ENCODE data around the gene MYBPC1. TPM values are rescaled to one million over a fixed set of nuclear protein-coding genes. Genes with fewer than 3 reads are reported as not detected.
A peak's percentile ranks its signal among the peaks of the same experiment; 100 is the strongest.

Gene MYBPC1
- polyA plus RNA-seq, 1 of the 3 experiments (the other 2 are of a cell fraction): not detected

DNA sequence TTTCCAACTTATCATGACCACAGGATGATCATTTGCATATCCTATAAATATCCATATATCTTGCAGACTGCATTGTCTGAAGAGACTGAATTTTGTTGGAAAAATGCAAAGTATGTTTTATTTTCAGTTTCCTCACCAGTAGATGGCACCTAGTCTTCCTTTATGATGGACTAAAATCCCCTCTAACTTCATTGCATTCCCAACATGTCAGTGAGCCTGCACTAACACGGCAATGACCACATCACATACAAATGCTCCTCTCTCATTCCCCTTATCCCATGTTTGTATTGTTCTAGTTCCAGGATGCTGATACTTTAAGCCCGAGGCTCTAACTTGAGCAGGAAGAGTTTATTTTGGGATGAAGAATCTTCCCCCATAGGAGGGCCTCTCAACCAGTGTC is 24.7 kb upstream of the MYBPC1 start:
- peak; percentile 4 for DNase-seq
- Histone ChIP-seq H3K9ac (no peak overlapping the region), H3K27ac (ENCODE audit: low read depth in 2 of 2, low read length in 1 of 2) (no peak overlapping the region), H3K4me1 (ENCODE audit: control insufficient read depth in 1 of 2, insufficient read depth in 2 of 2, low read depth in 1 of 2, low read length in 1 of 2) (no peaks in the 10 kb centered on the region; a peak in 1 of 4 replicates), H3K36me3 (replicated peaks in 1 of 2; ENCODE audit: control insufficient read depth in 1 of 2, insufficient read depth in 2 of 2, low read length in 1 of 2) (no peaks in the 10 kb centered on the region), H4K20me1 (ENCODE audit: insufficient read depth) (no peaks in the 10 kb centered on the region), H3K4me3 (ENCODE audit: low read depth in 2 of 2, low read length in 1 of 2) (no peak overlapping the region), H3K79me2 (ENCODE audit: insufficient read depth) (no peaks in the 10 kb centered on the region), H3K27me3 (ENCODE audit: insufficient read depth) (peaks cover 10% of the 10 kb centered on the region; the same call in 1 of the 2 replicates), H3K9me3 (no peaks in the 10 kb centered on the region), H3K4me2 (no peak overlapping the region), H3F3A (replicated peaks; ENCODE audit: insufficient read depth) (no peaks in the 10 kb centered on the region), H3K9me2 (no peaks in the 10 kb centered on the region), H2AFZ (ENCODE audit: low read depth) (no peak overlapping the region)
- 0% methylated on average over 2 of the region's 2 CpGs for WGBS (ENCODE audit: low lambda C conversion rate)
- CTCF ChIA-PET: no interaction called here
- peak; percentile 45 for TF ChIP-seq RAD21 (IDR thresholded peaks at IDR 0.05; ENCODE audit: low read length)
- no peak for TF ChIP-seq POLR2AphosphoS5 (IDR thresholded peaks at IDR 0.05; ENCODE audit: low read depth, low read length)
- TF ChIP-seq MEF2A (IDR thresholded peaks at IDR 0.05; ENCODE audit: borderline replicate concordance, low read depth): no peak
- no peak for TF ChIP-seq TCF12 (IDR thresholded peaks at IDR 0.05)
- TF ChIP-seq EP300 (IDR thresholded peaks at IDR 0.05; ENCODE audit: borderline replicate concordance in 1 of 2, low read depth in 1 of 2, low read length in 1 of 2): no peak
- TF ChIP-seq CTCF (IDR thresholded peaks at IDR 0.05): peak; percentile 47
- no peak for TF ChIP-seq TEAD4 (IDR thresholded peaks at IDR 0.05; ENCODE audit: borderline replicate concordance, insufficient read depth)
- TF ChIP-seq, protein P1, sequence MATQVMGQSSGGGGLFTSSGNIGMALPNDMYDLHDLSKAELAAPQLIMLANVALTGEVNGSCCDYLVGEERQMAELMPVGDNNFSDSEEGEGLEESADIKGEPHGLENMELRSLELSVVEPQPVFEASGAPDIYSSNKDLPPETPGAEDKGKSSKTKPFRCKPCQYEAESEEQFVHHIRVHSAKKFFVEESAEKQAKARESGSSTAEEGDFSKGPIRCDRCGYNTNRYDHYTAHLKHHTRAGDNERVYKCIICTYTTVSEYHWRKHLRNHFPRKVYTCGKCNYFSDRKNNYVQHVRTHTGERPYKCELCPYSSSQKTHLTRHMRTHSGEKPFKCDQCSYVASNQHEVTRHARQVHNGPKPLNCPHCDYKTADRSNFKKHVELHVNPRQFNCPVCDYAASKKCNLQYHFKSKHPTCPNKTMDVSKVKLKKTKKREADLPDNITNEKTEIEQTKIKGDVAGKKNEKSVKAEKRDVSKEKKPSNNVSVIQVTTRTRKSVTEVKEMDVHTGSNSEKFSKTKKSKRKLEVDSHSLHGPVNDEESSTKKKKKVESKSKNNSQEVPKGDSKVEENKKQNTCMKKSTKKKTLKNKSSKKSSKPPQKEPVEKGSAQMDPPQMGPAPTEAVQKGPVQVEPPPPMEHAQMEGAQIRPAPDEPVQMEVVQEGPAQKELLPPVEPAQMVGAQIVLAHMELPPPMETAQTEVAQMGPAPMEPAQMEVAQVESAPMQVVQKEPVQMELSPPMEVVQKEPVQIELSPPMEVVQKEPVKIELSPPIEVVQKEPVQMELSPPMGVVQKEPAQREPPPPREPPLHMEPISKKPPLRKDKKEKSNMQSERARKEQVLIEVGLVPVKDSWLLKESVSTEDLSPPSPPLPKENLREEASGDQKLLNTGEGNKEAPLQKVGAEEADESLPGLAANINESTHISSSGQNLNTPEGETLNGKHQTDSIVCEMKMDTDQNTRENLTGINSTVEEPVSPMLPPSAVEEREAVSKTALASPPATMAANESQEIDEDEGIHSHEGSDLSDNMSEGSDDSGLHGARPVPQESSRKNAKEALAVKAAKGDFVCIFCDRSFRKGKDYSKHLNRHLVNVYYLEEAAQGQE (IDR thresholded peaks at IDR 0.05; ENCODE audit: low read depth, low read length): no peak
- no peak for TF ChIP-seq TAF1 (IDR thresholded peaks at IDR 0.05; ENCODE audit: borderline replicate concordance, low read depth, low read length)
- POLR2A ChIA-PET: no interaction called here

- H3K4me1 ChIP-seq (ENCODE audit: control insufficient read depth in 1 of 2, insufficient read depth in 2 of 2, low read depth in 1 of 2, low read length in 1 of 2): no peaks in the 10 kb centered on the region; a peak in 1 of 4 replicates
- H3K79me2 ChIP-seq (ENCODE audit: insufficient read depth): no peaks in the 10 kb centered on the region
- no peaks in the 10 kb centered on the region for H3K9me3 ChIP-seq
- WGBS (ENCODE audit: low lambda C conversion rate): 6% methylated on average over 4 of the region's 4 CpGs
- H3K4me2 ChIP-seq: no peak overlapping the region
- POLR2A ChIA-PET: interaction anchor here (0.6 kb wide), 1 partner anchor 964 kb away, joined by 3 read pairs; no protein-coding TSS in a partner anchor
- H3F3A ChIP-seq (replicated peaks; ENCODE audit: insufficient read depth): no peaks in the 10 kb centered on the region
- DNase-seq: no peak
- no peaks in the 10 kb centered on the region for H3K9me2 ChIP-seq
- no peak overlapping the region for H2AFZ ChIP-seq (ENCODE audit: low read depth)
- H3K4me3 ChIP-seq (ENCODE audit: low read depth in 2 of 2, low read length in 1 of 2): no peak overlapping the region
- CTCF ChIA-PET: interaction anchor here (0.7 to 1.0 kb wide), 2 partner anchors 66 to 76 kb away, joined by 3 read pairs; no protein-coding TSS in a partner anchor
- no peak overlapping the region for H3K9ac ChIP-seq
- no peaks in the 10 kb centered on the region for H4K20me1 ChIP-seq (ENCODE audit: insufficient read depth)
- no peak overlapping the region for H3K27ac ChIP-seq (ENCODE audit: low read depth in 2 of 2, low read length in 1 of 2)
- peaks cover 10% of the 10 kb centered on the region; the same call in 1 of the 2 replicates for H3K27me3 ChIP-seq (ENCODE audit: insufficient read depth)
- H3K36me3 ChIP-seq (replicated peaks in 1 of 2; ENCODE audit: control insufficient read depth in 1 of 2, insufficient read depth in 2 of 2, low read length in 1 of 2): no peaks in the 10 kb centered on the region
- TF ChIP-seq CTCF (IDR thresholded peaks at IDR 0.05) (no peak), JUND (IDR thresholded peaks at IDR 0.05) (no peak), FOXJ3 (CRISPR knock-in tag; IDR thresholded peaks at IDR 0.05) (no peak), ELF1 (IDR thresholded peaks at IDR 0.05) (no peak), EP300 (IDR thresholded peaks at IDR 0.05; ENCODE audit: borderline replicate concordance in 1 of 2, low read depth in 1 of 2, low read length in 1 of 2) (no peak), SIN3A (IDR thresholded peaks at IDR 0.05; ENCODE audit: borderline replicate concordance, low read depth, low read length) (no peak)
- TF ChIP-seq, protein P2, sequence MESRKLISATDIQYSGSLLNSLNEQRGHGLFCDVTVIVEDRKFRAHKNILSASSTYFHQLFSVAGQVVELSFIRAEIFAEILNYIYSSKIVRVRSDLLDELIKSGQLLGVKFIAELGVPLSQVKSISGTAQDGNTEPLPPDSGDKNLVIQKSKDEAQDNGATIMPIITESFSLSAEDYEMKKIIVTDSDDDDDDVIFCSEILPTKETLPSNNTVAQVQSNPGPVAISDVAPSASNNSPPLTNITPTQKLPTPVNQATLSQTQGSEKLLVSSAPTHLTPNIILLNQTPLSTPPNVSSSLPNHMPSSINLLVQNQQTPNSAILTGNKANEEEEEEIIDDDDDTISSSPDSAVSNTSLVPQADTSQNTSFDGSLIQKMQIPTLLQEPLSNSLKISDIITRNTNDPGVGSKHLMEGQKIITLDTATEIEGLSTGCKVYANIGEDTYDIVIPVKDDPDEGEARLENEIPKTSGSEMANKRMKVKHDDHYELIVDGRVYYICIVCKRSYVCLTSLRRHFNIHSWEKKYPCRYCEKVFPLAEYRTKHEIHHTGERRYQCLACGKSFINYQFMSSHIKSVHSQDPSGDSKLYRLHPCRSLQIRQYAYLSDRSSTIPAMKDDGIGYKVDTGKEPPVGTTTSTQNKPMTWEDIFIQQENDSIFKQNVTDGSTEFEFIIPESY (IDR thresholded peaks at IDR 0.05; ENCODE audit: borderline replicate concordance, low read depth): no peak
Measured at GRCh38 chr12:101571105-101571504, 23.7 kb upstream of the MYBPC1 start.

All from SK-N-SH (cell line).